WTC11 (cell line): Measurements from ENCODE around the gene EVX1.

Experiments
- ZBTB21 ChIP-seq: sonication (generic); formaldehyde crosslinking; IDR thresholded peaks from 2 replicates; pipeline ENCODE4 v1.8.1; 2023; ENCODE audit warnings: mild to moderate bottlenecking, missing genetic modification reagents, borderline replicate concordance
- ZNF232 ChIP-seq: sonication (generic); formaldehyde crosslinking; IDR thresholded peaks from 2 replicates; pipeline ENCODE4 v1.8.0; 2022; ENCODE audit warnings: mild to moderate bottlenecking, missing genetic modification reagents
- TF ChIP-seq, protein P1 (sequence below): fragments of 200-600 bp; IDR thresholded peaks from 2 replicates; pipeline ENCODE4 v1.8.0; 2022; ENCODE audit warnings: antibody characterized with exemption

DNA sequence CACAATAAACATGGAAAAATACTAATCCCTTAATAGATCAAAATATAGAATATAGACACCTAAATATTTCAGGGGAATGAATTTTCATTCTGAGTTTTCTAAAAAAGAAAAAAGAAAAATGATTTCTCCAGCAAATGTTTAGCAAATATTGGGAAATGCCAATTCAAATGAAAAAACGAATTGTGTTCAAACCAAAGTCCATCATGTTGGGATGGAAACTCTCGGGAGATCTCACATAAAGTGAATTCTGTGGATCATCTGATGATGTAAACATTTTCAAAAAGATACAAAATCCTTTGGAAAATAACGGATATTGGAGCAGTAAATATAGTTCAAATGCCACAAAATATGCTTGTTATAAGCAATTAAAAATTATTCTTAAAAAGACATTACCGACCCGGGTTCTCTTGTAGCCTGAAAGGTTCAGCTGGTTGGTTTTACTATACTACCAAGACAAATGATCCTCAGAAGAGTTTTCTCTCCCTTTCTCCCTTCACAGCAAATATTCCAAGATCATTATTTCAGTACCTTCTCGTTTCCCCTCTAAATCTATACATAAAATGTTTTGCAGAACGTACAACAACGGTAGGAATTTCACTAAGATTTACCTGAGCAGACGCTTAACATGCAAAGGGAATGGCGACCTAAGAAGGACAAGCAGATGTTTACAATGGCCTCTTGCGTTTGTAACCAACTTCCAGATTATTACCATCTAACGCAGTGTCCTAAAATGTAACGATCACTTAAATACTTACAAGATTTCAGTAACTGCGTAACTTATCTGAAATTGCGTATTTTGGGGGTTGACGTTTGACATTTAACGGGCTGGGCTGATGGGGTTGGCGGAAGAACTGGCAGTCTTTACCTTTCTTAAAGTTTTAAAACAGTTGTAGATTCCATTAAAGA is 45.2 kb upstream of the EVX1 start:
- no peak for TF ChIP-seq ZNF232 (CRISPR knock-in tag)
- TF ChIP-seq, protein P1, sequence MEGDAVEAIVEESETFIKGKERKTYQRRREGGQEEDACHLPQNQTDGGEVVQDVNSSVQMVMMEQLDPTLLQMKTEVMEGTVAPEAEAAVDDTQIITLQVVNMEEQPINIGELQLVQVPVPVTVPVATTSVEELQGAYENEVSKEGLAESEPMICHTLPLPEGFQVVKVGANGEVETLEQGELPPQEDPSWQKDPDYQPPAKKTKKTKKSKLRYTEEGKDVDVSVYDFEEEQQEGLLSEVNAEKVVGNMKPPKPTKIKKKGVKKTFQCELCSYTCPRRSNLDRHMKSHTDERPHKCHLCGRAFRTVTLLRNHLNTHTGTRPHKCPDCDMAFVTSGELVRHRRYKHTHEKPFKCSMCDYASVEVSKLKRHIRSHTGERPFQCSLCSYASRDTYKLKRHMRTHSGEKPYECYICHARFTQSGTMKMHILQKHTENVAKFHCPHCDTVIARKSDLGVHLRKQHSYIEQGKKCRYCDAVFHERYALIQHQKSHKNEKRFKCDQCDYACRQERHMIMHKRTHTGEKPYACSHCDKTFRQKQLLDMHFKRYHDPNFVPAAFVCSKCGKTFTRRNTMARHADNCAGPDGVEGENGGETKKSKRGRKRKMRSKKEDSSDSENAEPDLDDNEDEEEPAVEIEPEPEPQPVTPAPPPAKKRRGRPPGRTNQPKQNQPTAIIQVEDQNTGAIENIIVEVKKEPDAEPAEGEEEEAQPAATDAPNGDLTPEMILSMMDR, result no peak
- no peak for TF ChIP-seq ZBTB21 (CRISPR knock-in tag)
